Lung (tissue), 12 donors: ENCODE measurements around the gene VCPKMT. TPM values are rescaled to one million over a fixed set of nuclear protein-coding genes. Genes with fewer than 3 reads are reported as not detected.

Experiments
- ATAC-seq: fragments of 200-7000 bp; cut with Tn5 transposase; one replicate; pipeline ENCODE4 v1.9.1; 2020; ENCODE audit warnings: moderate number of reproducible peaks; ENCODE audit not compliant: insufficient read depth, low FRiP score
- DNase-seq, 3 donors: peaks; one replicate each; pipeline ENCODE4 v3.0.0-alpha.2; 2013 to 2017
- H3K27ac ChIP-seq, 2 donors: one replicate each; pipeline ENCODE4 v1.5.1; 2013; ENCODE audit warnings: mild to moderate bottlenecking in 2 of 2, moderate library complexity in 2 of 2, control low read depth in 1 of 2, inconsistent platforms in 1 of 2, low read depth in 1 of 2, low read length in 1 of 2
- H3K27me3 ChIP-seq, 3 donors: one replicate each; pipeline ENCODE4 v1.5.1; 2013; ENCODE audit warnings: low read length in 2 of 3; ENCODE audit not compliant: control insufficient read depth in 3 of 3, insufficient read depth in 3 of 3
- H3K36me3 ChIP-seq, 4 donors: one replicate each; pipeline ENCODE4 v1.5.1; 2013; ENCODE audit warnings: low read length in 4 of 4, mild to moderate bottlenecking in 1 of 4, moderate library complexity in 1 of 4; ENCODE audit not compliant: control insufficient read depth in 4 of 4, insufficient read depth in 4 of 4
- H3K4me1 ChIP-seq, 5 donors: one replicate each; pipeline ENCODE4 v1.5.1; 2013; ENCODE audit warnings: low read length in 5 of 5, mild to moderate bottlenecking in 2 of 5, moderate library complexity in 1 of 5; ENCODE audit not compliant: control insufficient read depth in 5 of 5, insufficient read depth in 5 of 5
- H3K4me3 ChIP-seq: one replicate; pipeline ENCODE4 v1.5.1; 2013; ENCODE audit warnings: mild to moderate bottlenecking, control low read depth, moderate library complexity
- H3K9ac ChIP-seq, 2 donors: one replicate each; pipeline ENCODE4 v1.5.1; 2013; ENCODE audit warnings: low read length in 2 of 2, control low read depth in 1 of 2; ENCODE audit not compliant: insufficient read depth in 1 of 2
- H3K9me3 ChIP-seq, 4 donors: one replicate each; pipeline ENCODE4 v1.5.1; 2013; ENCODE audit warnings: low read length in 3 of 4, mild to moderate bottlenecking in 1 of 4, moderate library complexity in 1 of 4; ENCODE audit not compliant: control insufficient read depth in 4 of 4, insufficient read depth in 3 of 4
- CTCF ChIP-seq: IDR thresholded peaks from 2 replicates; pipeline ENCODE4 v1.5.1; 2012; ENCODE audit warnings: mild to moderate bottlenecking; ENCODE audit errors: control extremely low read depth, extremely low read depth
- WGBS, 2 donors: extraction: QIAGEN DNeasy Blood & Tissue Kit; methylation state at CpG; one replicate each; pipeline ENCODE4 v1.1.7; 2013; 5-methylcytosine and 5-hydroxymethylcytosine counted together
- polyA plus RNA-seq, 2 donors: library from polyadenylated mRNA; stranded (reverse); fragments of 200-250 nt; gene quantifications; one replicate each; pipeline ENCODE4 v1.2.1, GENCODE V29; 2013
- total RNA-seq, 2 donors: library from RNA; depleted of rRNA in 1 of 2; stranded (reverse); fragments of >200 nt in 1 of 2; gene quantifications; one replicate each; pipeline ENCODE4 v1.2.1, GENCODE V29; 2014 to 2021
- donor health status: control.
- donor health status: control.
- donor health status: Bipolar disorder and iron deficiency.
- donor health status: healthy.
- donor health status: DM: yes; HTN: yes; CAD: no.

VCPKMT gene
- total and polyA plus RNA-seq, 4 donors = 5.9 to 17.6 (median 7.7) TPM

- DNase-seq (no peak), ATAC-seq (no peak)
- no peaks in the 10 kb centered on the region for H3K9me3 ChIP-seq
- WGBS, 2 donors = 90 to 91% methylated on average over 8 of the region's 8 CpGs
- no peak overlapping the region for H3K4me3 ChIP-seq
- TF ChIP-seq CTCF = no peak
- H3K9ac ChIP-seq = no peak overlapping the region
- H3K27ac ChIP-seq = no peak overlapping the region
- no peaks in the 10 kb centered on the region for H3K36me3 ChIP-seq
- H3K4me1 ChIP-seq = no peaks in the 10 kb centered on the region
- no peaks in the 10 kb centered on the region for H3K27me3 ChIP-seq
Measured at GRCh38 chr14:50067723-50068495, 48.5 kb downstream of the VCPKMT start.

- Histone ChIP-seq H3K27ac (no peak overlapping the region), H3K4me1 (peaks cover 0 to 13% (median 3%) of the 10 kb centered on the region in 5 donors), H3K9me3 (no peaks in the 10 kb centered on the region), H3K36me3 (no peaks in the 10 kb centered on the region), H3K27me3 (no peaks in the 10 kb centered on the region), H3K9ac (no peak overlapping the region), H3K4me3 (no peak overlapping the region)
- 78 to 96% methylated on average over 3 of the region's 3 CpGs for WGBS, 2 donors
- DNase-seq = no peak
- no peak for TF ChIP-seq CTCF
- ATAC-seq = no peak
Measured at GRCh38 chr14:50065583-50065982, 50.8 kb downstream of the VCPKMT start.

- 21 to 54% methylated on average over 4 of the region's 4 CpGs for WGBS, 2 donors
- no peak for TF ChIP-seq CTCF
- DNase-seq = no peak
Measured at GRCh38 chr14:50064993-50065392, 51.4 kb downstream of the VCPKMT start.

More at GRCh38 chr14:50064993-50065392, 51.4 kb downstream of the VCPKMT start:
- no peaks in the 10 kb centered on the region for H3K9me3 ChIP-seq
- ATAC-seq = no peak
- no peak overlapping the region for H3K9ac ChIP-seq
- peaks cover 0 to 14% (median 5%) of the 10 kb centered on the region in 5 donors for H3K4me1 ChIP-seq
- no peak overlapping the region for H3K27ac ChIP-seq
- no peak overlapping the region for H3K4me3 ChIP-seq
- H3K27me3 ChIP-seq = no peaks in the 10 kb centered on the region
- H3K36me3 ChIP-seq = no peaks in the 10 kb centered on the region
